H9 (cell line): ENCODE data around the gene CYTH3. TPM values are rescaled to one million over a fixed set of nuclear protein-coding genes. Genes with fewer than 3 reads are reported as not detected.
A peak's percentile ranks its signal among the peaks of the same experiment; 100 is the strongest.
"Not testable (repeated sequence)": the region's sequence is repeated elsewhere in the genome, so short reads cannot be mapped to it uniquely, and the experiment has no call there.

ENCODE experiments used
- DNase-seq: peaks from one replicate; pipeline ENCODE4 v3.0.0-alpha.2; 2017
- H2AFZ ChIP-seq: one replicate; pipeline ENCODE4 v1.6.1; 2013; ENCODE audit warnings: mild to moderate bottlenecking, low read length, control low read depth, moderate library complexity
- H2AK5ac ChIP-seq: 2 replicates; pipeline ENCODE4 v1.6.1; 2013; ENCODE audit warnings: low read length, control low read depth, mixed read lengths; ENCODE audit not compliant: insufficient read length
- H2BK120ac ChIP-seq: one replicate; pipeline ENCODE4 v1.6.1; 2013; ENCODE audit warnings: low read depth, mild to moderate bottlenecking, low read length, control low read depth, inconsistent platforms; ENCODE audit not compliant: poor library complexity, severe bottlenecking
- H2BK12ac ChIP-seq: 2 replicates; pipeline ENCODE4 v1.6.1; 2013; ENCODE audit warnings: low read length, control low read depth, mixed read lengths, low read depth; ENCODE audit not compliant: insufficient read length
- H2BK15ac ChIP-seq: 2 replicates; pipeline ENCODE4 v1.6.1; 2013; ENCODE audit warnings: low read depth, low read length, control low read depth
- H2BK20ac ChIP-seq: one replicate; pipeline ENCODE4 v1.6.1; 2013; ENCODE audit warnings: low read depth, mild to moderate bottlenecking, low read length, control low read depth, inconsistent platforms; ENCODE audit not compliant: poor library complexity, severe bottlenecking
- H2BK5ac ChIP-seq: 2 replicates; pipeline ENCODE4 v1.6.1; 2013; ENCODE audit warnings: low read length, control low read depth, mixed read lengths; ENCODE audit not compliant: insufficient read length
- H3K14ac ChIP-seq: 2 replicates; pipeline ENCODE4 v1.6.1; 2013; ENCODE audit warnings: low read length, control low read depth; ENCODE audit not compliant: insufficient read depth
- H3K18ac ChIP-seq: 2 replicates; pipeline ENCODE4 v1.6.1; 2013; ENCODE audit warnings: low read depth, mild to moderate bottlenecking, mixed read lengths, low read length, control low read depth; ENCODE audit not compliant: insufficient read length
- H3K23ac ChIP-seq: 2 replicates; pipeline ENCODE4 v1.6.1; 2013; ENCODE audit warnings: low read length, control low read depth, mixed read lengths, low read depth; ENCODE audit not compliant: insufficient read length
- H3K23me2 ChIP-seq: 2 replicates; pipeline ENCODE4 v1.6.1; 2013; ENCODE audit warnings: low read depth, mild to moderate bottlenecking, mixed read lengths, low read length, control low read depth; ENCODE audit not compliant: insufficient read length, poor library complexity, severe bottlenecking
- H3K27ac ChIP-seq: 2 replicates; pipeline ENCODE4 v1.5.1; 2013; ENCODE audit warnings: low read length, control low read depth, mixed read lengths, low read depth; ENCODE audit not compliant: insufficient read length
- H3K27me3 ChIP-seq: 2 replicates; pipeline ENCODE4 v1.6.1; 2013; ENCODE audit warnings: low read length, control low read depth, inconsistent platforms; ENCODE audit not compliant: insufficient read depth
- H3K4ac ChIP-seq: 2 replicates; pipeline ENCODE4 v1.6.1; 2013; ENCODE audit warnings: low read depth, mild to moderate bottlenecking, control low read depth, inconsistent platforms, low read length, moderate library complexity
- H3K4me1 ChIP-seq: 2 replicates; pipeline ENCODE4 v1.6.1; 2013; ENCODE audit warnings: low read length, control low read depth, inconsistent platforms; ENCODE audit not compliant: insufficient read depth
- H3K4me2 ChIP-seq: 2 replicates; pipeline ENCODE4 v1.6.1; 2013; ENCODE audit warnings: low read length, control low read depth, mixed read lengths; ENCODE audit not compliant: insufficient read length, insufficient read depth
- H3K56ac ChIP-seq: 2 replicates; pipeline ENCODE4 v1.6.1; 2013; ENCODE audit warnings: low read depth, mild to moderate bottlenecking, mixed read lengths, low read length, control low read depth; ENCODE audit not compliant: insufficient read length
- H3K79me1 ChIP-seq: 2 replicates; pipeline ENCODE4 v1.6.1; 2013; ENCODE audit warnings: low read depth, mild to moderate bottlenecking, moderate library complexity, low read length, control low read depth, inconsistent platforms; ENCODE audit not compliant: insufficient read depth, poor library complexity, severe bottlenecking
- H3K79me2 ChIP-seq: 2 replicates; pipeline ENCODE4 v1.6.1; 2013; ENCODE audit warnings: low read length, control low read depth, inconsistent platforms; ENCODE audit not compliant: insufficient read depth
- H3K9ac ChIP-seq: 2 replicates; pipeline ENCODE4 v1.6.1; 2013; ENCODE audit warnings: low read length, control low read depth, mixed read lengths; ENCODE audit not compliant: insufficient read length; ENCODE audit errors: extremely low read depth
- H3K9me3 ChIP-seq: one replicate; pipeline ENCODE4 v1.6.1; 2013; ENCODE audit warnings: low read depth, low read length, inconsistent platforms; ENCODE audit not compliant: control insufficient read depth
- H3T11ph ChIP-seq: one replicate; pipeline ENCODE4 v1.6.1; 2013; ENCODE audit warnings: mild to moderate bottlenecking, low read length, control low read depth, inconsistent platforms
- H4K20me1 ChIP-seq: one replicate; pipeline ENCODE4 v1.6.1; 2013; ENCODE audit not compliant: control insufficient read depth, insufficient read length, insufficient read depth
- H4K5ac ChIP-seq: 2 replicates; pipeline ENCODE4 v1.6.1; 2013; ENCODE audit warnings: low read depth, mild to moderate bottlenecking, mixed read lengths, low read length, control low read depth; ENCODE audit not compliant: insufficient read length
- H4K8ac ChIP-seq: replicated peaks from 2 replicates; pipeline ENCODE4 v1.6.1; 2013; ENCODE audit warnings: low read length, control low read depth, mixed read lengths, low read depth; ENCODE audit not compliant: insufficient read length
- H4K91ac ChIP-seq: 2 replicates; pipeline ENCODE4 v1.6.1; 2013; ENCODE audit warnings: low read depth, mild to moderate bottlenecking, moderate library complexity, mixed read lengths, low read length, control low read depth; ENCODE audit not compliant: insufficient read length
- H3K27ac Mint-ChIP-seq, 3 experiments: 2 replicates in 2 of 3; 3 replicates in 1 of 3; pipeline ENCODE4 v1.8.0; 2020 to 2021; ENCODE audit warnings: mixed read lengths in 3 of 3, mild to moderate bottlenecking in 1 of 3, moderate library complexity in 1 of 3
- H3K27me3 Mint-ChIP-seq: 2 replicates; pipeline ENCODE4 v1.8.0; 2021; ENCODE audit warnings: low read depth, mild to moderate bottlenecking, moderate library complexity, mixed read lengths
- H3K36me3 Mint-ChIP-seq, 3 experiments: 2 replicates in 2 of 3; 3 replicates in 1 of 3; pipeline ENCODE4 v1.8.0; 2020 to 2021; ENCODE audit warnings: low read depth in 3 of 3, mixed read lengths in 3 of 3; ENCODE audit not compliant: insufficient read depth in 1 of 3
- H3K4me1 Mint-ChIP-seq, 2 experiments: 2 replicates each; pipeline ENCODE4 v1.8.0; 2020; ENCODE audit warnings: mixed read lengths in 2 of 2
- H3K4me3 Mint-ChIP-seq, 2 experiments: 2 replicates in 1 of 2; 3 replicates in 1 of 2; pipeline ENCODE4 v1.8.0; 2020 to 2021; ENCODE audit warnings: mild to moderate bottlenecking in 2 of 2, mixed read lengths in 2 of 2, moderate library complexity in 1 of 2
- H3K9me3 Mint-ChIP-seq, 2 experiments: 2 replicates in 1 of 2; 3 replicates in 1 of 2; pipeline ENCODE4 v1.8.0; 2020; ENCODE audit warnings: mild to moderate bottlenecking in 2 of 2, mixed read lengths in 2 of 2, moderate library complexity in 1 of 2
- CTCF ChIP-seq: fragments of 200-600 bp; sonication (generic); conservative IDR thresholded peaks from 3 replicates; pipeline ENCODE4 v1.8.0; 2021; ENCODE audit warnings: antibody characterized with exemption, mild to moderate bottlenecking
- WGBS: extraction: QIAGEN DNeasy Blood & Tissue Kit; methylation state at CpG from one replicate; pipeline ENCODE4 v1.1.7; 2013; ENCODE audit warnings: missing lambda C conversion rate, low lambda C conversion rate, mixed read lengths; ENCODE audit not compliant: insufficient read length; ENCODE audit errors: extremely low coverage; 5-methylcytosine and 5-hydroxymethylcytosine counted together
- total RNA-seq: library from RNA; stranded (reverse); gene quantifications from 2 replicates; pipeline ENCODE4 v1.2.1, GENCODE V29; 2021

CYTH3 gene
- total RNA-seq, 1 experiment from 2014 or later = 12.3 TPM

- no peak overlapping the region for H2BK120ac ChIP-seq
- no peaks in the 10 kb centered on the region for H3K79me1 ChIP-seq
- H3K56ac ChIP-seq = no peak overlapping the region
- H4K91ac ChIP-seq = no peak overlapping the region
- H3K9ac ChIP-seq = no peak overlapping the region
- H3K9me3 ChIP-seq = no peaks in the 10 kb centered on the region
- Mint-ChIP-seq H3K4me1 (peaks cover 24 to 25% of the 10 kb centered on the region in 2 experiments), H3K27ac (peak overlapping the region in 1 of 3 experiments; percentile 16; a peak in 2 of 7 replicates), H3K36me3 (peaks cover 7 to 11% (median 9%) of the 10 kb centered on the region in 3 experiments), H3K4me3 (no peak overlapping the region), H3K9me3 (peaks cover 11% of the 10 kb centered on the region in 2 experiments), H3K27me3 (no peaks in the 10 kb centered on the region)
- no peak overlapping the region for H4K8ac ChIP-seq
- WGBS = no CpG with 5 or more reads among the region's 3 CpGs
- no peaks in the 10 kb centered on the region for H4K20me1 ChIP-seq
- H2BK15ac ChIP-seq = no peak overlapping the region
- no peak overlapping the region for H3K4me2 ChIP-seq
- no peaks in the 10 kb centered on the region for H3K23me2 ChIP-seq
- H2AFZ ChIP-seq = no peak overlapping the region
- no peak overlapping the region for H3K18ac ChIP-seq
- no peak overlapping the region for H3T11ph ChIP-seq
- no peaks in the 10 kb centered on the region for H3K4me1 ChIP-seq
- H2BK5ac ChIP-seq = no peak overlapping the region
- no peak overlapping the region for H2BK20ac ChIP-seq
- no peak overlapping the region for H2BK12ac ChIP-seq
- no peak overlapping the region for H3K14ac ChIP-seq
- no peaks in the 10 kb centered on the region for H3K27me3 ChIP-seq
- H3K27ac ChIP-seq = no peak overlapping the region
- no peak overlapping the region for H4K5ac ChIP-seq
- H3K4ac ChIP-seq = no peak overlapping the region
- H3K23ac ChIP-seq = no peak overlapping the region
- no peak for TF ChIP-seq CTCF
- DNase-seq = no peak
- 0 out of 2 replicates have a peak, but pooled peaks cover 2% of the 10 kb centered on the region for H3K79me2 ChIP-seq
- H2AK5ac ChIP-seq = no peak overlapping the region
Observed at GRCh38 chr7:6226194-6226799, 46.1 kb downstream of the CYTH3 start.

- peaks cover 9 to 16% (median 14%) of the 10 kb centered on the region in 3 experiments for H3K36me3 Mint-ChIP-seq
Observed at GRCh38 chr7:6223411-6223810, 49.0 kb downstream of the CYTH3 start.

More at GRCh38 chr7:6223411-6223810, 49.0 kb downstream of the CYTH3 start:
- H2BK15ac ChIP-seq, H4K8ac ChIP-seq, H3K4ac ChIP-seq, H3K27me3 ChIP-seq, H2AFZ ChIP-seq, H3K4me1 Mint-ChIP-seq, H3K4me3 Mint-ChIP-seq, H4K20me1 ChIP-seq, H4K5ac ChIP-seq, H3K27ac ChIP-seq, H4K91ac ChIP-seq, H3K27ac Mint-ChIP-seq, DNase-seq, H3K23ac ChIP-seq, H3K4me1 ChIP-seq, H2BK120ac ChIP-seq, H3K79me1 ChIP-seq, H3K9ac ChIP-seq, H3K9me3 ChIP-seq, H3T11ph ChIP-seq, H3K18ac ChIP-seq, H3K14ac ChIP-seq, H3K56ac ChIP-seq, H2BK20ac ChIP-seq, H3K27me3 Mint-ChIP-seq, H2BK12ac ChIP-seq, H2AK5ac ChIP-seq, H3K4me2 ChIP-seq, H2BK5ac ChIP-seq, H3K79me2 ChIP-seq, H3K23me2 ChIP-seq: not testable (repeated sequence)
- H3K9me3 Mint-ChIP-seq = peaks cover 14 to 17% of the 10 kb centered on the region in 2 experiments
- WGBS = no CpG with 5 or more reads among the region's 4 CpGs
